HG02970 (cell line): ENCODE results near the gene MIA.
"Not testable (repeated sequence)": the region's sequence is repeated elsewhere in the genome, so short reads cannot be mapped to it uniquely, and the experiment has no call there.

Source experiments
- ATAC-seq: cut with Tn5 transposase; IDR thresholded peaks from one replicate; pipeline ENCODE4 v1.9.1; 2021; ENCODE audit warnings: mild to moderate bottlenecking, moderate library complexity, moderate number of reproducible peaks; ENCODE audit not compliant: unreplicated experiment, low FRiP score

Gene MIA

DNA sequence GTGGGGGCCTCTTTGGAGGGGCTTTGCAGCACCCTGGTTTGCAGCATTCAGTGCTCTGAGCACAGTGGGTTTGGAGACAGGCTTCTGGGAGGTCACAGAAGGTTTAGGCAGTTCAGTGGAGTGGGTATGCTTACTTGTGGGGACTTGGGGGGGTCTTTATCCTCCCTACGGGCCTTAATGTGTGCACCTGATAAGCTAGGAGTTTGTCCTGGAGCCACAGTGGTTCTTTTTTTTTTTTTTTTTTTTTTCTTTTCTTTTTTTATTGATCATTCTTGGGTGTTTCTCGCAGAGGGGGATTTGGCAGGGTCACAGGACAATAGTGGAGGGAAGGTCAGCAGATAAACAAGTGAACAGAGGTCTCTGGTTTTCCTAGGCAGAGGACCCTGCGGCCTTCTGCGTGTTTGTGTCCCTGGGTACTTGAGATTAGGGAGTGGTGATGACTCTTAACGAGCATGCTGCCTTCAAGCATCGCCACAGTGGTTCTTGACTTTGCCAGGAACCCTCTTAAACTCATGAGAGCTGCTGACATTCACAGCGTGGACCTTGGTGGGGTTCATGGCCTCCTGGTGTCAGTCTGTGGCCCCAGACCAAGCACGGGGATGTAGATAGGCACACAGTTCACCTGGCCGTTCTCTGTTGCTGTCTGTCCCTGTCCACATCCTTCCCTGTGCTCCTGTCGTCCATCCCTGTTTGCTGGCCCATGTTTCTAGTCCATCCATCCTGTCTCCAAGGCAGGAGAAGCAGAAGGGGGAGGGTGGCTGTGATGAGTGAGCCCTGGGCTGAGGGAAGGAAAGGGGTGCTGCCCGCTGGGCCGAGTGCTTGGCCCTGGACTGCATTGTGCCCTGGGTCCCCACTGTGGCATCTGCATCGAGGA, 26.3 kb downstream of the MIA start:
- no peak for ATAC-seq

- no peak for ATAC-seq
Observed at GRCh38 chr19:40802300-40803169, 27.2 kb downstream of the MIA start.

GRCh38 chr19:40803170-40803856, 28.0 kb downstream of the MIA start:
- ATAC-seq: no peak

GRCh38 chr19:40803857-40804782, 28.8 kb downstream of the MIA start:
- ATAC-seq: no peak

- ATAC-seq: no peak
Observed at GRCh38 chr19:40804783-40805242, 29.5 kb downstream of the MIA start.

DNA sequence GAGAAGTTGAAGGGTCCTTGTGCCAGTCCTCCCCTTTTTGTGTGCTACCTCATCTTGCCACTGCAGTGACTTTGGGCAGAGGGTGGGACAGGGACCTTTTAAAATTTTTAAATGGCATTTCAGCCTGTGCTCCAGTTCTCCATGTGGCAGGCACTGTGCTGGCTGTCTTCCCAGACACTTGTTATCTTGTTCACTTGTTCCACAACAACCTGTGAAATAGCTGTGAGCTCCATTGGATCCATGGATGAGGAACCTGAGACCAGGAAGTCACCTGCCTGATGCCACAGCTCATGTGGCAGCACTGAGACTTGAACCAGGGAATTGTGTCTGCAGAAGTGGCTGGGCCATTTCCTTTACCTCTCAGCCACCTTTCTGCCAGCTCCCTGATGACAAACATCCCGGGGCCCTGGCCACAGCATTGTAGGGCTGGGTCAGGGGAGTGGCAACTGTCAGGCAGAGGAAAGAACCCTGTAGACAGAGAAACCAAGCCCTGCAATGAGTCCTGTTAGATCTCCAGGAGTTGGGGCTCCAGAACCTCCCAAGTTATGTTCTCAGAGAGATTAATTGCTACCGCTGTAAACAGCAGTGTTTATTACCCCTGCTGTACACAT, 30.0 kb downstream of the MIA start:
- no peak for ATAC-seq

- ATAC-seq: no peak
Observed at GRCh38 chr19:40806423-40807146, 31.3 kb downstream of the MIA start.

- ATAC-seq: no peak
Observed at GRCh38 chr19:40807147-40808020, 32.1 kb downstream of the MIA start.

DNA sequence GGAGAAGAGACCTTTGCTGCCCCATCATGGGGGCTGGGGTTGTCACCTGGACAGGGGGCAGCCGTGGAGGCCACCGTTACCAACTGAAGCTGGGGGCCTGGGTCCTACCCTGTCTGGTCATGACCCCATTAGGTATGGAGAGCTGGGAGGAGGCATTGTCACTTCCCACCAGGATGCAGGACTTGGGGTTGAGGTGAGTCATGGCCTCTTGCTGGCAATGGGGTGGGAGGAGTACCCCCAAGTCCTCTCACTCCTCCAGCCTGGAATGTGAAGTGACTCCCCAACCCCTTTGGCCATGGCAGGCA, 32.7 kb downstream of the MIA start:
- ATAC-seq: no peak

GRCh38 chr19:40808497-40808896, 33.2 kb downstream of the MIA start:
- ATAC-seq: no peak

- ATAC-seq: no peak
Observed at GRCh38 chr19:40809358-40810086, 34.2 kb downstream of the MIA start.

GRCh38 chr19:40810160-40810559, 34.8 kb downstream of the MIA start:
- ATAC-seq: no peak

GRCh38 chr19:40810649-40811408, 35.5 kb downstream of the MIA start:
- ATAC-seq: peak; percentile 58

DNA sequence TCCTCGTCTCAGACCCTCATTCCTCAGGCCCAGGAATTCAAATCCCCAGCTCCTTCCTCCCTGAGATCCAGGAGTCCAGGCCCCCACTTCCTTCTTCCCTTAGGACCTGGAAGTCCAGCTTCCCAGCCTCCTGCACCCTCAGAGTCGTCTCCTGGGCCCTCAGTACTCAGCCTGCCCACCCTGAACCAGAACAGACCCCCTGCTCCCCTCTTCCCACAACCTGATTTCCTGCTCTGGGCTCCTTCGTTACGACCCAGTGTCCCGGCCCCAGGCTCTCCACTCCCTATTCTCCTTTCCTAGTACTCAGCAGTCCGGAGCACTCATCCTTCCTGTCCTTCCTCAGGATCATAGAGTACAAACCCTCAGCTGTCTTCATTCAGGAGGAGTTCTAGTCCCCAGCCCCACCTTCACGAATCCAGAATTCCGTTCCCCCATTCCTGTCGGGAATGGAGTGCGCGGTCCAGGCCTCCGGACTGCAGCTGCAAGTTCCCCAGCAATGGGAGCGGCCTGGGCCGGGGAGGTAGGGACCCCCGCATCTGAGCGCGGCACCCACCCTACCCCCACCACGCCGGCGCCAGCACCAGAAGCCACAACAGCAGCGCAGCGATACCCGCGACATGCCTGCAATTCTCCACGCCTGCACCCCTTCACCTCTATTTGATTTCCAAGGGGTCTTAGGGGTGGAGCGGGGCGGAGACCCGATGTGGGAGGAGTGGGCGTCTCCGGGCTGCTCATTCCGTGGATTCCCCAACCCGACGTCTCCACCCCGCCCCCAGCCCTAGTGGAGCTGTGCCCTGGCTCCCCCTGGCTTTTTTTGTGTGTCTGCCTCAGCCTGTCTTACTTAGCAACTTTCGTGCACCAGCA, 36.4 kb downstream of the MIA start:
- no peak for ATAC-seq

DNA sequence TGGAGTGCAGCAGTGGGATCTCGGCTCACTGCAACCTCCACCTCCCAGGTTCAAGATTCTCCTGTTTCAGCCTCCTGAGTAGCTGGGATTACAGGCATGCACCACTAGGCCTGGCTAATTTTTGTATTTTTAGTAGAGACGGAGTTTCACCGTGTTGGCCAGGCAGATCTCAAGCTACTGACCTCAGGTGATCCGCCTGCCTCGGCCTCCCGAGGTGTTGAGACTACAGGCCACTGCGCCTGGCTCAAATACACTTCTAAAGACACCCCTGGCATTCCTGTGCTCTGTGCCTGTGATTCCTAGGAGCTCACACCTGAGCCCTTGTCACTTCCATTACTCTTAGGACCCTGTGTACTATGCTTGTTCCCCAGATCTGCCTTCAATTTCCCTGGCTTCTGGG, 37.2 kb downstream of the MIA start:
- ATAC-seq: not testable (repeated sequence)

GRCh38 chr19:40813182-40813581, 37.9 kb downstream of the MIA start:
- no peak for ATAC-seq
